Cardiac muscle cell (in vitro differentiated cells and primary cell): ENCODE data around the gene RPL22. TPM values are rescaled to one million over a fixed set of nuclear protein-coding genes. Genes with fewer than 3 reads are reported as not detected.
"Not testable (repeated sequence)": the region's sequence is repeated elsewhere in the genome, so short reads cannot be mapped to it uniquely, and the experiment has no call there.

Experiments
- DNase-seq, 2 donors: peaks; one replicate each; pipeline versions ENCODE4 v3.0.0 to v3.0.0-alpha.2; 2010 to 2017; ENCODE audit warnings: low read depth in 1 of 2, low spot score in 1 of 2
- H3K27ac ChIP-seq: fragments of 200-600 bp; sonication (generic); 2 replicates; pipeline ENCODE4 v1.5.1; 2016
- H3K27me3 ChIP-seq: fragments of 200-600 bp; sonication (generic); 2 replicates; pipeline ENCODE4 v1.6.0; 2016; ENCODE audit warnings: control low read depth
- H3K36me3 ChIP-seq: fragments of 200-600 bp; sonication (generic); 2 replicates; pipeline ENCODE4 v1.5.1; 2016; ENCODE audit warnings: control low read depth
- H3K4me1 ChIP-seq: fragments of 200-600 bp; sonication (generic); 2 replicates; pipeline ENCODE4 v1.8.1; 2017; ENCODE audit warnings: low read depth, mild to moderate bottlenecking, mixed run types
- H3K4me3 ChIP-seq: fragments of 200-600 bp; sonication (generic); 2 replicates; pipeline ENCODE4 v1.5.1; 2016; ENCODE audit warnings: mild to moderate bottlenecking
- H3K9me3 ChIP-seq: fragments of 200-600 bp; sonication (generic); 2 replicates; pipeline ENCODE4 v1.5.1; 2017; ENCODE audit warnings: low read depth, mild to moderate bottlenecking, control low read depth
- CTCF ChIP-seq: IDR thresholded peaks from 2 replicates; pipeline ENCODE4 v1.5.1; 2012; ENCODE audit warnings: low read depth, mild to moderate bottlenecking, low read length
- polyA plus RNA-seq: library from polyadenylated mRNA; unstranded; fragments of >200 nt; fragmentation: Nextera tagmentation; extraction: Ambion mirVana; gene quantifications from 2 replicates; pipeline ENCODE4 v1.2.1, GENCODE V29; 2016
- total RNA-seq: library from RNA; depleted of rRNA; stranded (reverse); fragments of >200 nt; gene quantifications from 2 replicates; pipeline ENCODE4 v1.2.3, GENCODE V29; 2016

Gene RPL22
- total and polyA plus RNA-seq, 2 experiments from 2014 or later, result 130 to 132 TPM

GRCh38 chr1:6222636-6223035 lies 23.2 kb upstream of the RPL22 start:
- no peak for TF ChIP-seq CTCF
- no peak overlapping the region for H3K4me3 ChIP-seq
- DNase-seq, result peak in 1 of 2 donors; percentile 58
- H3K36me3 ChIP-seq, result peaks cover 28% of the 10 kb centered on the region
- H3K4me1 ChIP-seq, result peaks cover 7% of the 10 kb centered on the region
- no peaks in the 10 kb centered on the region for H3K9me3 ChIP-seq
- H3K27me3 ChIP-seq, result no peaks in the 10 kb centered on the region
- peak overlapping the region; percentile 69 for H3K27ac ChIP-seq

GRCh38 chr1:6221210-6221784 lies 21.9 kb upstream of the RPL22 start:
- TF ChIP-seq CTCF, result no peak
- H3K27me3 ChIP-seq, result no peaks in the 10 kb centered on the region
- H3K4me1 ChIP-seq, result peaks cover 7% of the 10 kb centered on the region
- H3K36me3 ChIP-seq, result peaks cover 20% of the 10 kb centered on the region
- no peak overlapping the region for H3K4me3 ChIP-seq
- DNase-seq, result no peak
- peak overlapping the region; percentile 69 for H3K27ac ChIP-seq
- no peaks in the 10 kb centered on the region for H3K9me3 ChIP-seq

- Histone ChIP-seq H3K9me3 (no peaks in the 10 kb centered on the region), H3K36me3 (peaks cover 20% of the 10 kb centered on the region), H3K4me1 (peaks cover 7% of the 10 kb centered on the region), H3K27ac (peak overlapping the region; percentile 34), H3K4me3 (no peak overlapping the region), H3K27me3 (no peaks in the 10 kb centered on the region)
- DNase-seq, result no peak
- TF ChIP-seq CTCF, result no peak
Measured at GRCh38 chr1:6220236-6220635, 20.8 kb upstream of the RPL22 start.

- H3K27me3 ChIP-seq, H3K4me1 ChIP-seq: not testable (repeated sequence)
Measured at GRCh38 chr1:6219641-6220040, 20.2 kb upstream of the RPL22 start.

GRCh38 chr1:6218375-6219164 lies 19.2 kb upstream of the RPL22 start:
- Histone ChIP-seq H3K27me3 (no peaks in the 10 kb centered on the region), H3K27ac (no peak overlapping the region), H3K36me3 (peaks cover 7% of the 10 kb centered on the region), H3K4me3 (no peak overlapping the region), H3K9me3 (no peaks in the 10 kb centered on the region), H3K4me1 (peaks cover 7% of the 10 kb centered on the region)
- DNase-seq, result no peak
- TF ChIP-seq CTCF, result no peak

More at GRCh38 chr1:6219641-6220040, 20.2 kb upstream of the RPL22 start:
- not testable (repeated sequence) for H3K27ac ChIP-seq, DNase-seq, H3K9me3 ChIP-seq, H3K4me3 ChIP-seq
- H3K36me3 ChIP-seq, result peaks cover 16% of the 10 kb centered on the region
